ENCODE measurements around the gene RELB.

- no peak for TF ChIP-seq CTCF (conservative IDR thresholded peaks at IDR 0.05 in 1 of 2, IDR thresholded peaks at IDR 0.05 in 1 of 2; ENCODE audit: extremely low read depth in 1 of 2, insufficient read depth in 1 of 2, low read depth in 1 of 2, low read length in 2 of 2)
- TF ChIP-seq EZH2 (IDR thresholded peaks at IDR 0.05; ENCODE audit: borderline replicate concordance, low read length): no peak
Measured at GRCh38 chr19:45032421-45032820, 31.2 kb downstream of the RELB start.

Measured in mammary epithelial cell (primary cell).